A549 (cell line): Measurements from ENCODE around the gene STEAP1. TPM values are rescaled to one million over a fixed set of nuclear protein-coding genes. Genes with fewer than 3 reads are reported as not detected.

ENCODE experiments used
- ATAC-seq, 2 experiments: fragments of 200-7000 bp in 1 of 2; fragments of >200 bp in 1 of 2; cut with Nextera tagmentation in 1 of 2; cut with Tn5 transposase in 1 of 2; 3 replicates each; pipeline versions ENCODE4 v1.8.0 to v1.9.1; 2018 to 2020; ENCODE audit warnings: mild to moderate bottlenecking in 1 of 2, moderate library complexity in 1 of 2
- CTCF ChIA-PET: fragments of 300-600 bp; sonication (Branson Sonifier 250); formaldehyde crosslinking; extraction: SDS; loops from one replicate; lab custom pipeline; 2021; ENCODE audit warnings: antibody characterized with exemption, inconsistent platforms; lab: Yijun Ruan, JAX
- POLR2A ChIA-PET: fragments of 350-600 bp; formaldehyde crosslinking; extraction: SDS; loops from one replicate; lab custom pipeline; 2021; ENCODE audit warnings: antibody characterized with exemption, inconsistent platforms; lab: Yijun Ruan, JAX
- DNase-seq, 2 experiments: peaks; one replicate each; pipeline versions ENCODE4 v3.0.0 to v3.0.0-alpha.2; 2011 to 2016; ENCODE audit warnings: low read depth in 1 of 2, low spot score in 1 of 2
- FAIRE-seq: peaks from 2 replicates; lab custom pipeline; 2011; peaks lifted over from hg19 to GRCh38; lab: Jason Lieb, UNC
- H3K27ac ChIP-seq, 2 experiments: fragments of >200 bp; sonication (Bioruptor Twin); formaldehyde crosslinking; 3 replicates each; pipeline ENCODE4 v1.5.1; 2016 to 2017
- H3K4me1 ChIP-seq: fragments of >200 bp; sonication (Bioruptor Twin); formaldehyde crosslinking; 3 replicates; pipeline ENCODE4 v1.6.1; 2016
- H3K4me2 ChIP-seq: fragments of >200 bp; sonication (Bioruptor Twin); formaldehyde crosslinking; 3 replicates; pipeline ENCODE4 v1.6.1; 2016
- H3K4me3 ChIP-seq: fragments of >200 bp; sonication (Bioruptor Twin); formaldehyde crosslinking; 3 replicates; pipeline ENCODE4 v1.5.1; 2016
- H3K9me3 ChIP-seq: fragments of >200 bp; sonication (Bioruptor Twin); formaldehyde crosslinking; 3 replicates; pipeline ENCODE4 v1.6.1; 2016
- CBX2 ChIP-seq: fragments of 200-600 bp; sonication (generic); IDR thresholded peaks from 2 replicates; pipeline ENCODE4 v1.6.1; 2016; ENCODE audit warnings: low read depth, mild to moderate bottlenecking, borderline replicate concordance
- CHD4 ChIP-seq: fragments of 200-600 bp; sonication (generic); IDR thresholded peaks from 2 replicates; pipeline ENCODE4 v1.6.1; 2016; ENCODE audit warnings: antibody characterized with exemption, mild to moderate bottlenecking, borderline replicate concordance
- EHMT2 ChIP-seq: fragments of 200-600 bp; sonication (generic); IDR thresholded peaks from 2 replicates; pipeline ENCODE4 v1.6.1; 2016; ENCODE audit warnings: antibody characterized with exemption, low read depth, mild to moderate bottlenecking, moderate library complexity
- ELK1 ChIP-seq: fragments of 150-350 bp; IDR thresholded peaks from 2 replicates; pipeline ENCODE4 v1.6.1; 2014; ENCODE audit warnings: low read depth, mild to moderate bottlenecking, low read length
- FOXS1 ChIP-seq: fragments of 250-450 bp; sonication (Bioruptor Pico); IDR thresholded peaks from 2 replicates; pipeline ENCODE4 v1.5.0; 2020; ENCODE audit warnings: mild to moderate bottlenecking, moderate library complexity
- HEYL ChIP-seq: fragments of 250-450 bp; sonication (Bioruptor Pico); IDR thresholded peaks from 2 replicates; pipeline ENCODE4 v1.8.0; 2021; ENCODE audit warnings: mild to moderate bottlenecking, moderate library complexity
- HOXB13 ChIP-seq: fragments of 250-450 bp; sonication (Bioruptor Pico); IDR thresholded peaks from 2 replicates; pipeline ENCODE4 v1.5.0; 2020; ENCODE audit warnings: low read depth, mild to moderate bottlenecking, moderate library complexity
- HOXB5 ChIP-seq: fragments of 250-450 bp; sonication (Bioruptor Pico); IDR thresholded peaks from 2 replicates; pipeline ENCODE4 v1.5.0; 2020; ENCODE audit warnings: mild to moderate bottlenecking, moderate library complexity
- KDM1A ChIP-seq: fragments of 200-600 bp; sonication (generic); IDR thresholded peaks from 2 replicates; pipeline ENCODE4 v1.6.1; 2016; ENCODE audit warnings: low read depth, mild to moderate bottlenecking
- NFE2L2 ChIP-seq: fragments of 150-350 bp; conservative IDR thresholded peaks from 2 replicates; pipeline ENCODE4 v1.6.1; 2014; ENCODE audit warnings: low read length
- NPAS2 ChIP-seq: fragments of 250-450 bp; sonication (Bioruptor Pico); IDR thresholded peaks from 2 replicates; pipeline ENCODE4 v1.8.0; 2022; ENCODE audit warnings: mild to moderate bottlenecking, moderate library complexity, borderline replicate concordance
- POLR2A ChIP-seq: IDR thresholded peaks from 2 replicates; pipeline ENCODE4 v1.6.1; 2012; ENCODE audit warnings: mild to moderate bottlenecking, low read length
- RARB ChIP-seq: fragments of 250-450 bp; sonication (Bioruptor Pico); IDR thresholded peaks from 2 replicates; pipeline ENCODE4 v1.8.0; 2021; ENCODE audit warnings: mild to moderate bottlenecking, moderate library complexity
- TFCP2L1 ChIP-seq: fragments of 250-450 bp; sonication (Bioruptor Pico); IDR thresholded peaks from 2 replicates; pipeline ENCODE4 v1.5.0; 2021; ENCODE audit warnings: mild to moderate bottlenecking
- ZC3H11A ChIP-seq: fragments of 450-650 bp; IDR thresholded peaks from 2 replicates; pipeline ENCODE4 v1.6.1; 2014; ENCODE audit warnings: antibody characterized with exemption, mild to moderate bottlenecking
- ZFP36 ChIP-seq: fragments of 450-650 bp; IDR thresholded peaks from 2 replicates; pipeline ENCODE4 v1.6.1; 2014; ENCODE audit warnings: borderline replicate concordance; ENCODE audit not compliant: partially characterized antibody
- ZNF302 ChIP-seq: fragments of 250-450 bp; sonication (Bioruptor Pico); IDR thresholded peaks from 2 replicates; pipeline ENCODE4 v1.9.0; 2021; ENCODE audit warnings: inconsistent platforms, mild to moderate bottlenecking, moderate library complexity
- WGBS: methylation state at CpG from one replicate; pipeline ENCODE4 v1.1.6; 2017; ENCODE audit errors: missing lambda C conversion rate; 5-methylcytosine and 5-hydroxymethylcytosine counted together
- polyA plus RNA-seq, 4 experiments: library from polyadenylated mRNA; depleted of rRNA in 3 of 4; stranded (reverse); fragments of >200 nt; fragmentation: RNase III in 1 of 4; extraction: RNeasy Plus Mini Kit Qiagen cat#74134 plus additional on column Dnase treatment in 1 of 4; gene quantifications; 2 replicates in 3 of 4; 3 replicates in 1 of 4; pipeline ENCODE4 v1.2.3, GENCODE V29; 2011 to 2017
- TF ChIP-seq, protein P1 (sequence below): fragments of 200-600 bp; sonication (generic); IDR thresholded peaks from 2 replicates; pipeline ENCODE4 v1.6.1; 2016; ENCODE audit warnings: antibody characterized with exemption, mild to moderate bottlenecking, moderate library complexity
- TF ChIP-seq, protein P2 (sequence below): IDR thresholded peaks from 2 replicates; pipeline ENCODE4 v1.6.1; 2012; ENCODE audit warnings: low read depth, borderline replicate concordance
- TF ChIP-seq, protein P3 (sequence below): fragments of 250-450 bp; sonication (Bioruptor Pico); IDR thresholded peaks from 2 replicates; pipeline ENCODE4 v1.5.0; 2021; ENCODE audit warnings: mild to moderate bottlenecking, moderate library complexity, borderline replicate concordance

The STEAP1 gene
- polyA plus RNA-seq, 2 of the 4 experiments (the other 2 are of a cell fraction), result 15.7 to 81.3 TPM

DNA sequence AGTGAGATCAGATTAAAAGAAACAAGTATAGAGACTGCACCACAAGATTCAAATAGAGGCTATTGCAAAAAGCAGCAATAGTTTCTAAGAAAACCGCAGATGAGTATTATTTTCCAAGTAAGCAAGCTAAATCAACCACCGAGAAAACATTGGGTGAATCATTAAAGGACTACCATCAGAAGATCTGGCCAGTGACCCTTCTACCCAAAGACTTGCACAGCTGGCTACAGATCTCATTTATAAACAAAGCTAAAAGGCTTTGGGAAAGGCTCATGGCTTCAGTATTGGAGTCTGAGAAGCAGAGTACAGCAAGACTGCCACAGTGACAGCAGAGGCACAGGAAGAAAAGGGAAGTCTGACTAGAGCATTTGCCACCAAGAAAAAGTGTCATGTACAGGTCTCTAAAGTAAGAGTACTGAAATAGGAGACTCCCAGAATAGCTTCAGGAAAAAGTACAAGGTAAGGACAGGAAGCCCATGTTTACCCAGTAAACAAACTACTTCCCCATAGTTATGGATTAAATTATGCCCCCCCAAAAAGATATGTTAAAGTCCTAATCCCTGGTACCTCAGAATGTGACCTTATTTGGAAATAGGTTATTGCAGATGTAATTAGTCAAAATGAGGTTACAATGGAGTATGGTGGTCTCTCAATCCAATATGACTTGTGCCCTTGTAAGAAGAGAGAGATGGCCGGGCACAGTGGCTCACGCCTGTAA, 19.0 kb downstream of the STEAP1 start:
- no peak for FAIRE-seq

GRCh38 chr7:90175667-90176066, 21.4 kb downstream of the STEAP1 start:
- DNase-seq (no peak), ATAC-seq (no peak), FAIRE-seq (no peak)
- ChIA-PET POLR2A (no interaction called here), CTCF (interaction anchor here (0.5 to 2.0 kb wide), 6 partner anchors 10 to 70 kb away, joined by 3 to 7 read pairs (median 5); partner anchors contain the start of genes CFAP69, STEAP1 and STEAP2)
- WGBS, result 92% methylated on average over 3 of the region's 4 CpGs
- no peak overlapping the region for H3K4me3 ChIP-seq
- H3K4me2 ChIP-seq, result no peak overlapping the region
- H3K4me1 ChIP-seq, result peaks cover 49% of the 10 kb centered on the region
- peaks cover 8% of the 10 kb centered on the region; the same call in 1 of the 3 replicates for H3K9me3 ChIP-seq
- TF ChIP-seq ZNF302 (CRISPR knock-in tag), result no peak
- TF ChIP-seq ZFP36, result no peak
- TF ChIP-seq, all 56 proteins: peak for 0
- peak overlapping the region in 1 of 2 experiments; percentile 42; a peak in 3 of 6 replicates for H3K27ac ChIP-seq

More for the DNA sequence above, 19.0 kb downstream of the STEAP1 start:
- Histone ChIP-seq H3K4me3 (no peak overlapping the region), H3K27ac (peak overlapping the region; percentile 50 to 66), H3K4me1 (peaks cover 26% of the 10 kb centered on the region), H3K9me3 (peaks cover 18% of the 10 kb centered on the region; the same call in 2 of the 3 replicates), H3K4me2 (peak overlapping the region; percentile 72)
- no peak for TF ChIP-seq HEYL (CRISPR knock-in tag)
- TF ChIP-seq NPAS2 (CRISPR knock-in tag), result no peak
- TF ChIP-seq, protein P1, sequence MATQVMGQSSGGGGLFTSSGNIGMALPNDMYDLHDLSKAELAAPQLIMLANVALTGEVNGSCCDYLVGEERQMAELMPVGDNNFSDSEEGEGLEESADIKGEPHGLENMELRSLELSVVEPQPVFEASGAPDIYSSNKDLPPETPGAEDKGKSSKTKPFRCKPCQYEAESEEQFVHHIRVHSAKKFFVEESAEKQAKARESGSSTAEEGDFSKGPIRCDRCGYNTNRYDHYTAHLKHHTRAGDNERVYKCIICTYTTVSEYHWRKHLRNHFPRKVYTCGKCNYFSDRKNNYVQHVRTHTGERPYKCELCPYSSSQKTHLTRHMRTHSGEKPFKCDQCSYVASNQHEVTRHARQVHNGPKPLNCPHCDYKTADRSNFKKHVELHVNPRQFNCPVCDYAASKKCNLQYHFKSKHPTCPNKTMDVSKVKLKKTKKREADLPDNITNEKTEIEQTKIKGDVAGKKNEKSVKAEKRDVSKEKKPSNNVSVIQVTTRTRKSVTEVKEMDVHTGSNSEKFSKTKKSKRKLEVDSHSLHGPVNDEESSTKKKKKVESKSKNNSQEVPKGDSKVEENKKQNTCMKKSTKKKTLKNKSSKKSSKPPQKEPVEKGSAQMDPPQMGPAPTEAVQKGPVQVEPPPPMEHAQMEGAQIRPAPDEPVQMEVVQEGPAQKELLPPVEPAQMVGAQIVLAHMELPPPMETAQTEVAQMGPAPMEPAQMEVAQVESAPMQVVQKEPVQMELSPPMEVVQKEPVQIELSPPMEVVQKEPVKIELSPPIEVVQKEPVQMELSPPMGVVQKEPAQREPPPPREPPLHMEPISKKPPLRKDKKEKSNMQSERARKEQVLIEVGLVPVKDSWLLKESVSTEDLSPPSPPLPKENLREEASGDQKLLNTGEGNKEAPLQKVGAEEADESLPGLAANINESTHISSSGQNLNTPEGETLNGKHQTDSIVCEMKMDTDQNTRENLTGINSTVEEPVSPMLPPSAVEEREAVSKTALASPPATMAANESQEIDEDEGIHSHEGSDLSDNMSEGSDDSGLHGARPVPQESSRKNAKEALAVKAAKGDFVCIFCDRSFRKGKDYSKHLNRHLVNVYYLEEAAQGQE, result no peak
- no peak for TF ChIP-seq ELK1
- TF ChIP-seq, protein P2, sequence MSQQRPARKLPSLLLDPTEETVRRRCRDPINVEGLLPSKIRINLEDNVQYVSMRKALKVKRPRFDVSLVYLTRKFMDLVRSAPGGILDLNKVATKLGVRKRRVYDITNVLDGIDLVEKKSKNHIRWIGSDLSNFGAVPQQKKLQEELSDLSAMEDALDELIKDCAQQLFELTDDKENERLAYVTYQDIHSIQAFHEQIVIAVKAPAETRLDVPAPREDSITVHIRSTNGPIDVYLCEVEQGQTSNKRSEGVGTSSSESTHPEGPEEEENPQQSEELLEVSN, result no peak
- no peak for TF ChIP-seq HOXB13 (CRISPR knock-in tag)
- TF ChIP-seq EHMT2, result no peak
- no peak for TF ChIP-seq NFE2L2
- no peak for TF ChIP-seq TFCP2L1 (CRISPR knock-in tag)
- TF ChIP-seq CBX2, result no peak
- TF ChIP-seq ZNF302 (CRISPR knock-in tag), result no peak
- no peak for TF ChIP-seq ZC3H11A
- TF ChIP-seq POLR2A, result no peak
- TF ChIP-seq FOXS1, result no peak
- WGBS, result 47% methylated on average over 4 of the region's 4 CpGs
- POLR2A ChIA-PET, result no interaction called here
- peak; percentile 36 to 50; a peak in 4 of 6 replicates for ATAC-seq
- peak in 1 of 2 experiments; percentile 35 for DNase-seq
- CTCF ChIA-PET, result interaction anchor here (0.8 to 1.9 kb wide), 4 partner anchors 9 to 38 kb away, joined by 3 to 5 read pairs (median 4); partner anchors contain the start of genes STEAP1 and STEAP2

DNA sequence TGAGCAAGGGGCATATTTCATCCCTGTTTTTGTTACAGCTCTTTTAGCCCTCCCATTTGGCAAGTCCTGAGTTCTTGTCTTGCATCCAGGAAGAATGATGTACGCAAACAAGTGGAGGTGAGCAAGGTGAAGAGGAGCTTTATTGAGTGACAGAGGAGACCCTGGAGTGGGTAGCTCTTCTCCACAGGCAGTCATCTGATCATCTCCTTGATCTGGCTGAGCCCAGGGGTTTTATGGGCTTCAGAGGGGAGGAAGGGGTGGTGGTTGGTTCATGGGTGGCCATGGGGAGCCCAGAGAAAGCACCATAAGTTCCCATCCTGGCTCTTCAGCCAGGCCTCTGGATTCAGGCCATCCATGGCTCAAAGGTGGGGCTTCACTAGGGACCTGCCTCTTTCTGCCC, 21.9 kb downstream of the STEAP1 start:
- no peak for DNase-seq
- Histone ChIP-seq H3K9me3 (peaks cover 5% of the 10 kb centered on the region; the same call in 1 of the 3 replicates), H3K4me1 (peaks cover 52% of the 10 kb centered on the region), H3K27ac (peak overlapping the region in 1 of 2 experiments; percentile 42; a peak in 3 of 6 replicates), H3K4me2 (no peak overlapping the region), H3K4me3 (no peak overlapping the region)
- CTCF ChIA-PET, result interaction anchor here (1.0 to 2.0 kb wide), 4 partner anchors 17 to 69 kb away, joined by 5 to 7 read pairs (median 6); partner anchors contain the start of genes CFAP69, STEAP1 and STEAP2
- WGBS, result 100% methylated on average over 1 of the region's 1 CpG
- POLR2A ChIA-PET, result no interaction called here
- ATAC-seq, result no peak
- no peak for FAIRE-seq
- TF ChIP-seq ZC3H11A (no peak), RARB (no peak), CHD4 (no peak), EHMT2 (no peak), KDM1A (no peak), HOXB5 (no peak)
- TF ChIP-seq, protein P3, sequence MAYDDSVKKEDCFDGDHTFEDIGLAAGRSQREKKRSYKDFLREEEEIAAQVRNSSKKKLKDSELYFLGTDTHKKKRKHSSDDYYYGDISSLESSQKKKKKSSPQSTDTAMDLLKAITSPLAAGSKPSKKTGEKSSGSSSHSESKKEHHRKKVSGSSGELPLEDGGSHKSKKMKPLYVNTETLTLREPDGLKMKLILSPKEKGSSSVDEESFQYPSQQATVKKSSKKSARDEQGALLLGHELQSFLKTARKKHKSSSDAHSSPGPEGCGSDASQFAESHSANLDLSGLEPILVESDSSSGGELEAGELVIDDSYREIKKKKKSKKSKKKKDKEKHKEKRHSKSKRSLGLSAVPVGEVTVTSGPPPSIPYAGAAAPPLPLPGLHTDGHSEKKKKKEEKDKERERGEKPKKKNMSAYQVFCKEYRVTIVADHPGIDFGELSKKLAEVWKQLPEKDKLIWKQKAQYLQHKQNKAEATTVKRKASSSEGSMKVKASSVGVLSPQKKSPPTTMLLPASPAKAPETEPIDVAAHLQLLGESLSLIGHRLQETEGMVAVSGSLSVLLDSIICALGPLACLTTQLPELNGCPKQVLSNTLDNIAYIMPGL (CRISPR knock-in tag), result no peak
- TF ChIP-seq, protein P1, result no peak
